Fibroblast of villous mesenchyme (primary cell): ENCODE measurements around the gene SAP30L. TPM values are rescaled to one million over a fixed set of nuclear protein-coding genes. Genes with fewer than 3 reads are reported as not detected.

ENCODE experiments used
- DNase-seq: peaks from one replicate; pipeline ENCODE4 v3.0.0-alpha.2; 2010; ENCODE audit warnings: low read depth
- H3K4me3 ChIP-seq: 2 replicates; pipeline ENCODE4 v1.5.1; 2011; ENCODE audit warnings: low read depth, mild to moderate bottlenecking, low read length
- total RNA-seq: library from RNA; depleted of rRNA; stranded (reverse); fragments of >200 nt; gene quantifications from 2 replicates; pipeline ENCODE4 v1.2.3, GENCODE V29; 2012
- TF ChIP-seq, protein P1 (sequence below): IDR thresholded peaks from 2 replicates; pipeline ENCODE4 v1.5.1; 2012; ENCODE audit warnings: low read depth, mild to moderate bottlenecking, low read length; ENCODE audit not compliant: insufficient read depth

The SAP30L gene
- total RNA-seq, 1 donor: 20.7 TPM

DNA sequence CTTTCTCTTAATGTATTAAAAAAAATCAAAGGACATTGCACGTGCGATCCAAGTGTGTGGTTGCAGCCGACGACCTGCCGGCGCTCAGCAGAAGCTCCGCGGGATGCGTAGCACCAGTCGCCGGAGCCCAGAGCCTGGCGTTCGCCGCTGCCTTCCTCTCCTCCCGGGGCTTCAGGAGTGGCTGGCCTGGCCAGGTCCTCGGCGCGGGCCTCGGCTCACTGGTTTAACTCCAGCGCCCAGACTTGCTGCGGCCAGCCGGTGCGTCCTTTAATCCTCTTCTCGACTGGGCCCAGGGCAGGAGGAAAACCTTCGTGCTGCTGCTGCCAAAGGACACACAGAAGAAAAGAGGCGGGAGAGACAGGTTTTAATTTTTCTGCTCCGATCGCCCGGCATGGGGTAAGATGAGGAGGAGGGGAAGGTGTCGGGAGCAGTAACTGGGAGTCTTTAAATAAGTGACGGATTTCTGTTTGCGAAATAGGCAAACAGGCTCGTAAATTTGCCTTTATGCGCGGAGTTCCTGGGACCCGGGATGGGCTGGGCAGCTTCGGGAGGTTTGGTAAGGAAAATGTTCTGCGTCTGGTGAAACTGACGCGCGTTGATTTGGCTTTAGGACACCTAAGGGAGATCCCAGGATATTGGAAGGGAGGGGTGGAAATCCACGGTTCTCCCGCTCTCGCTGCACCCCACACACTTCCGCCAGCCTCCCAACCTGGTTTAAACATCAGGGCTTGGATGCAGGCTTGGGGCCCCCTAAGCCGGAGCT, 30.0 kb downstream of the SAP30L start:
- peak; percentile 20 for DNase-seq
- TF ChIP-seq, protein P1, sequence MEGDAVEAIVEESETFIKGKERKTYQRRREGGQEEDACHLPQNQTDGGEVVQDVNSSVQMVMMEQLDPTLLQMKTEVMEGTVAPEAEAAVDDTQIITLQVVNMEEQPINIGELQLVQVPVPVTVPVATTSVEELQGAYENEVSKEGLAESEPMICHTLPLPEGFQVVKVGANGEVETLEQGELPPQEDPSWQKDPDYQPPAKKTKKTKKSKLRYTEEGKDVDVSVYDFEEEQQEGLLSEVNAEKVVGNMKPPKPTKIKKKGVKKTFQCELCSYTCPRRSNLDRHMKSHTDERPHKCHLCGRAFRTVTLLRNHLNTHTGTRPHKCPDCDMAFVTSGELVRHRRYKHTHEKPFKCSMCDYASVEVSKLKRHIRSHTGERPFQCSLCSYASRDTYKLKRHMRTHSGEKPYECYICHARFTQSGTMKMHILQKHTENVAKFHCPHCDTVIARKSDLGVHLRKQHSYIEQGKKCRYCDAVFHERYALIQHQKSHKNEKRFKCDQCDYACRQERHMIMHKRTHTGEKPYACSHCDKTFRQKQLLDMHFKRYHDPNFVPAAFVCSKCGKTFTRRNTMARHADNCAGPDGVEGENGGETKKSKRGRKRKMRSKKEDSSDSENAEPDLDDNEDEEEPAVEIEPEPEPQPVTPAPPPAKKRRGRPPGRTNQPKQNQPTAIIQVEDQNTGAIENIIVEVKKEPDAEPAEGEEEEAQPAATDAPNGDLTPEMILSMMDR: no peak
- no peak overlapping the region for H3K4me3 ChIP-seq

DNA sequence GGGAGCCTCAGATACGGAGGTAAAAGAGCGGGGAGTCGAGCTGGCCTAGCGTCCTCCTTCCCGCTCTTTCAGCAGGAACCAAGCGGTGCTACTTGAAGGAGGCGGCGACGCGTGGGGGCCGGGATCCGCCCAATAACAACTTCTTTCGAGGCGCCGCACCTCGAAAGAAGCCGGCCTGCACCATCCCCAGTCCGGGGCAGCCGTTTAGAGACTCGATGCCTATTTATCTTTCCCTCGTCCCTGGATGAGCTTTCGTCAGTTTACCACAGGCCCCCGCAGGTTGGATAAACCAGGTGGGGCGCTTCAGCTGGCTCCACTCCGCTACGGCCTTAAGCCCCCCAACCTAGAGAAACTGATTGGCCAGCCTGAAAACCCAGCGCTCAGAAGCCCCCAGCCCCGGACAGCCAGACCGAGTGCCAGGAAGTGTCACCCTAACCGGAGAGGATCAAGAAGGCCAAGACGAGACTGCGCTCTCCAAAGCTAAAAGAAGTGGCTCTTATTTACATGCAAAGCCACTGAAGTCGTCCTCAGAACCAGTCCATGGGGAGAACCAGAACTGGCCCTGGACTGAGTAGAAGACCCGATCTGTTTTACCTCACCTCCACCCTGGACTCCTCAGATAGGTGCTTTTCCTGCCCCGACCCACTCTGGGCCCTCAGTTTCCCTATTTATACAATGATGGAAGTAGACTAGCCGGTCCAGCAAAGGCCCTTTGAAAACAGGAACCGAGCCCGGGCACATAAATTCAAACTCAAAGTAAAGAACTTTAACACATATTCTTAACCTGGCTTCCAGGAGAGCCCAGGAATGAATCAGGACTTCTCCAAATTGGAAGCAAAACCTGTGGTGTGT, 30.8 kb downstream of the SAP30L start:
- DNase-seq: no peak
- H3K4me3 ChIP-seq: no peak overlapping the region
- TF ChIP-seq, protein P1: no peak

DNA sequence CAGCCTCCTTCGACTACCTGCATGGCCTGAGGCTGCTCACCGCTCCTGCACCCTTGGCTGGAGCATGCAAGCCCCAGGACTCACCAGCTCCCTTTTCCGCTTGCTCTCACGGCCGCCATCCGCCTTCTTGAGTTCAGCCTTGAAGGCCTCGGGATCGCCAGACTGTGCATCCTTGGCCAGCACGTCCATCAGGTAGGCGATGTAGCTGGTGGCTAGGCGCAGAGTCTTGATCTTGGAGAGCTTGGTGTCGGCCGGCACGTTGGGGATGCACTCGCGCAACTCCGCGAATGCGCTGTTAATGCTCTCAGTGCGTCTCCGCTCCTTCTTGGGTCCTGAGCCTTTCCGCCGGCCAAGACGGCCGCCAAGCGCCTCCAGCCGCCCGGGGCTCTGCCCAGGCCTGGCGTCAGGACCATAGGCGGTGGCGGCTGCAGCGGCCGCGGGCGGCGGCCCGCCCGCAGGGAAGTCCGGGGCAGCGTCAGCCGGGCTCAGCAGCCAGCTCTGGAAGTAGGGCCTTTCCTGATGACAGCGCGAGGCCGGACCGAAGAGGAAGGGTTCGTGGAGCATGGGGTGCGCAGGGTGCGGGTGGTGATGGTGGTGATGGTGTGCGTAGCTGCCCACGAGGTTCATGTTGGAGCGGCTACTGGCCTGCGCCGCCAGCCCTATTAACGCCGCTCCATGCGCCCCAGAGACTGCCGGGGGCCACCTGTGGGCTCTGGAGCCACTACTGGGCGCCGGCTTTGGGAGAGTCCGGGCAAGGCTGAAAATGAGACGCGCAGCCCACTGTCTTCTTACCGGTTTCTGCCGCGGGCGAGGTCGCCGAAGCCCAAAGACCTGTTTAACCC, 31.8 kb downstream of the SAP30L start:
- TF ChIP-seq, protein P1: no peak
- DNase-seq: no peak
- H3K4me3 ChIP-seq: peak overlapping the region; percentile 22

DNA sequence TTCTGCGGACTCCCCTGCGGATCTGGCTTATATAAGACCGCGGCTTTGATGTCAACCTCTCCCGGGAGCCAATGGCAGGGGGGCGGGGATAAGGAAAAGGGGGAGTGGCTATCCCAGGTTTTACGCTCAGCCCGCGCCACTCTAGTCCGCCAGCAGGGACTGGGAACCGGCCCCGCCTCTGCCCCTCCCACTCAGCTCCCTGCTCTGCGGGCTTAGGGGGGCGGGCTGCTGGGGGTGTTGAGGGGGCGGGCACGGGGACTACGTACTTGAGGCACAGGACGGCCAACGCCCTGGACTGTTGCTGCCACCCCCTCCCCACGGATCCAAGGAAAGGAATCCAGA, 32.4 kb downstream of the SAP30L start, which contains the start of gene HAND1:
TSS of gene HAND1 (minus strand) at position 4 of the 342 bp plus-strand sequence. CDS start 219 bp downstream, outside the sequence.
- TF ChIP-seq, protein P1: no peak
- DNase-seq: no peak
- H3K4me3 ChIP-seq: peak within 1 kb of the TSS; percentile 22

DNA sequence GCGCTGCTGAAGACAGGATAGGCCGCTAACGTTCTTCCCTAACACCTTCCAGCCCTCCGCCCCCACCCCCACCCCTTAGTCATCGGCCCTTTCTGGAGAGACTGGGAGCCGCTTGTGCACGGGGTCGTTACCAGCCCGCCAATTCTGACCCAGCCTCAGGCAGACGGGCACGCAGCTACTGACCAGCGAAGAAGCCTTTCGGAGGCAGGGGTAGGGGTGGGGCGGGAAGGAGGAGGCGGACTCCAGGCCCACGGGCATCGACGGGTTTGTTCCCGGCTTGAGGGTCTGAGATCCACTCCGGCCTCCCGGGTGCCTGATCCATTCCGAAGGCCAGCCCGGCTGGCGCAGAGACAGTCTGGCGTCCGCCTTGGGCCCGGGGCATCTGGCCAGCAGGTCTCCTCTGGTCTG, 33.0 kb downstream of the SAP30L start:
- DNase-seq: no peak
- H3K4me3 ChIP-seq: no peak overlapping the region
- TF ChIP-seq, protein P1: no peak

DNA sequence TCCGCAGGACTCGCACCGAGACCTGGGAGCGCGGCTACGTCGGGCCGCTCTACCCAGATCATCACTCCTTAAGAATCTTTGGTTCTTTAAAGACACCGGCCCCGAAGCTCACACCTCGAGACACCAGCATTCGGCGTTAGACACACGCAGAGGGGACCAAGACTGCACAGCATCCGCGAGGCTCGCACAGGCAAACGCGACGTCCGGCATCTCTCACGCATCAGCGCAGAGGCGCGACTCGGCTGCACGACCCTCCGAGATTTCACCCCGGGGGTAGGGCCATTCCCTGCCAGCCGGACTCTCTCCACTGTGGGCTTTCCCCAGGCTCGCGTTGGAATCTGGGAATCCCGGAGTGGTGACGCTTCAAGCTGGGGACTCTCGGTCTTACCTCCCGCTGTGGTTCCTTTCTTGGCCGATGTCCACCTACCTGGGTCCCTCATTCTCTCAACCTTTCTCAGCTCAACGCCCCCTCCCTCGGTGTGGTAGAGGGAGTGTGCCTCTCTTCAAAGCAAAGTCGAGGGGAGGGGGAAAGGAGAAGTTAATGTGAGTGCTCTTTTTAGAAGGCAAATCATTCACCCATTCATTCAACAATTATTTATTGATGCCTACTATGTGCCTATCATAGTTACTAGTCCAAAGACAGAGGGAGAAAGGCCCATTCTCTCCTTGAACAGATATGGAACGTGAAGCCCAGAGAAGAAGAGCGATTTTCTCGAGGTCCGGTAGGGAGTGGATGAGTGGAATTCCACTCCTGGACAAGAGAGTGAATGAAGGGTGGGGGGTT, 33.6 kb downstream of the SAP30L start:
- DNase-seq: no peak
- H3K4me3 ChIP-seq: no peak overlapping the region
- TF ChIP-seq, protein P1: no peak
